ENCODE results near the gene LAMTOR5. TPM values are rescaled to one million over a fixed set of nuclear protein-coding genes. Genes with fewer than 3 reads are reported as not detected.

LAMTOR5 gene
- total RNA-seq, 1 donor from 2014 or later = 261 TPM

Other genes with a start within 250 kb of the LAMTOR5 start
- gene KCNC4, start 197.4 kb downstream of the LAMTOR5 start, total RNA-seq = 5.1 TPM
- gene RBM15, start 68.3 kb downstream of the LAMTOR5 start, total RNA-seq = 14.7 TPM
- gene SLC16A4, start 16.7 kb downstream of the LAMTOR5 start, total RNA-seq = 2.6 TPM
- not detected for gene PROK1, start 43.5 kb upstream of the LAMTOR5 start, total RNA-seq
- gene KCNA10, start 111.5 kb upstream of the LAMTOR5 start, total RNA-seq = not detected
- 1.5 TPM for gene KCNA2, start 198.7 kb upstream of the LAMTOR5 start, total RNA-seq

Data from Right ventricle myocardium inferior (tissue), 1 donor.